Smooth muscle cell (in vitro differentiated cells): ENCODE results near the gene PACS2. TPM values are rescaled to one million over a fixed set of nuclear protein-coding genes. Genes with fewer than 3 reads are reported as not detected.

Source experiments
- DNase-seq: peaks from one replicate; lab custom pipeline; 2025; ENCODE audit not compliant: unreplicated experiment; lab: John Stamatoyannopoulos, UW
- H2AFZ ChIP-seq: fragments of 200-600 bp; sonication (generic); 2 replicates; pipeline ENCODE4 v1.6.0; 2016; ENCODE audit warnings: antibody characterized with exemption, low read depth, mild to moderate bottlenecking
- H3F3A ChIP-seq: fragments of 200-600 bp; sonication (generic); 2 replicates; pipeline ENCODE4 v1.6.0; 2017; ENCODE audit warnings: antibody characterized with exemption, low read depth
- H3K27ac ChIP-seq: fragments of 200-600 bp; sonication (generic); 2 replicates; pipeline ENCODE4 v1.5.1; 2016; ENCODE audit warnings: low read depth, mild to moderate bottlenecking
- H3K27me3 ChIP-seq: fragments of 200-600 bp; sonication (generic); 2 replicates; pipeline ENCODE4 v1.6.1; 2016; ENCODE audit warnings: low read depth, mild to moderate bottlenecking
- H3K36me3 ChIP-seq: fragments of 200-600 bp; sonication (generic); 2 replicates; pipeline ENCODE4 v1.5.1; 2016; ENCODE audit warnings: low read depth
- H3K4me1 ChIP-seq: fragments of 200-600 bp; sonication (generic); 2 replicates; pipeline ENCODE4 v1.5.1; 2016; ENCODE audit warnings: low read depth
- H3K4me2 ChIP-seq: fragments of 200-600 bp; sonication (generic); 2 replicates; pipeline ENCODE4 v1.6.0; 2016; ENCODE audit warnings: mild to moderate bottlenecking
- H3K4me3 ChIP-seq: fragments of 200-600 bp; sonication (generic); 2 replicates; pipeline ENCODE4 v1.5.1; 2016; ENCODE audit warnings: mild to moderate bottlenecking
- H3K79me2 ChIP-seq: fragments of 200-600 bp; sonication (generic); 2 replicates; pipeline ENCODE4 v1.6.0; 2016; ENCODE audit warnings: low read depth, mild to moderate bottlenecking
- H3K9ac ChIP-seq: fragments of 200-600 bp; sonication (generic); 2 replicates; pipeline ENCODE4 v1.6.0; 2016; ENCODE audit warnings: low read depth
- H3K9me3 ChIP-seq: fragments of 200-600 bp; sonication (generic); replicated peaks from 2 replicates; pipeline ENCODE4 v1.5.1; 2016; ENCODE audit warnings: low read depth
- H4K20me1 ChIP-seq: fragments of 200-600 bp; sonication (generic); 2 replicates; pipeline ENCODE4 v1.6.0; 2016; ENCODE audit warnings: low read depth
- CTCF ChIP-seq: fragments of 200-600 bp; sonication (generic); IDR thresholded peaks from 2 replicates; pipeline ENCODE4 v1.5.1; 2017; ENCODE audit warnings: borderline replicate concordance, mild to moderate bottlenecking, antibody characterized with exemption; ENCODE audit not compliant: insufficient read depth, poor library complexity, severe bottlenecking
- WGBS: methylation state at CpG from one replicate; pipeline ENCODE4 v1.1.7; 2016; ENCODE audit warnings: low lambda C conversion rate; 5-methylcytosine and 5-hydroxymethylcytosine counted together
- polyA plus RNA-seq: library from polyadenylated mRNA; unstranded; fragments of >200 nt; fragmentation: Nextera tagmentation; extraction: Ambion mirVana; gene quantifications from 2 replicates; pipeline ENCODE4 v1.2.1, GENCODE V29; 2016
- total RNA-seq: library from RNA; depleted of rRNA; stranded (reverse); fragments of >200 nt; gene quantifications from 2 replicates; pipeline ENCODE4 v1.2.3, GENCODE V29; 2014

Gene PACS2
- total and polyA plus RNA-seq, 2 experiments from 2014 or later: 36.9 to 49.1 TPM

- Histone ChIP-seq H3K27ac (no peak overlapping the region), H3K9ac (no peak overlapping the region), H4K20me1 (peaks cover 96% of the 10 kb centered on the region), H3K79me2 (peaks cover 38% of the 10 kb centered on the region), H3K4me2 (no peak overlapping the region), H3K4me3 (no peak overlapping the region), H3K36me3 (no peaks in the 10 kb centered on the region), H3K4me1 (no peaks in the 10 kb centered on the region), H2AFZ (no peak overlapping the region), H3K27me3 (no peaks in the 10 kb centered on the region), H3K9me3 (no peaks in the 10 kb centered on the region), H3F3A (no peaks in the 10 kb centered on the region)
- no peak for DNase-seq
- TF ChIP-seq CTCF: no peak
- WGBS: 98% methylated on average over 32 of the region's 33 CpGs
Observed at GRCh38 chr14:105335735-105336476, 21.4 kb downstream of the PACS2 start.

GRCh38 chr14:105336477-105337287, 22.1 kb downstream of the PACS2 start:
- no peak for DNase-seq
- Histone ChIP-seq H3K4me1 (no peaks in the 10 kb centered on the region), H3K9me3 (no peaks in the 10 kb centered on the region), H2AFZ (no peak overlapping the region), H3K27me3 (no peaks in the 10 kb centered on the region), H3K4me3 (no peak overlapping the region), H4K20me1 (peaks cover 96% of the 10 kb centered on the region), H3K36me3 (no peaks in the 10 kb centered on the region), H3K9ac (no peak overlapping the region), H3K27ac (no peak overlapping the region), H3K4me2 (no peak overlapping the region), H3F3A (no peaks in the 10 kb centered on the region), H3K79me2 (peaks cover 30% of the 10 kb centered on the region)
- WGBS: 99% methylated on average over 26 of the region's 26 CpGs
- TF ChIP-seq CTCF: no peak

- no peak overlapping the region for H3K27ac ChIP-seq
- no peaks in the 10 kb centered on the region for H3K4me1 ChIP-seq
- no peaks in the 10 kb centered on the region for H3K9me3 ChIP-seq
- H4K20me1 ChIP-seq: peaks cover 91% of the 10 kb centered on the region
- H2AFZ ChIP-seq: no peak overlapping the region
- no peak for TF ChIP-seq CTCF
- H3K4me3 ChIP-seq: no peak overlapping the region
- H3K4me2 ChIP-seq: no peak overlapping the region
- no peaks in the 10 kb centered on the region for H3K36me3 ChIP-seq
- no peaks in the 10 kb centered on the region for H3K27me3 ChIP-seq
- no peak overlapping the region for H3K9ac ChIP-seq
- no peaks in the 10 kb centered on the region for H3F3A ChIP-seq
- H3K79me2 ChIP-seq: peaks cover 23% of the 10 kb centered on the region
- no peak for DNase-seq
- WGBS: 91% methylated on average over 6 of the region's 6 CpGs
Observed at GRCh38 chr14:105337433-105337832, 22.9 kb downstream of the PACS2 start.
